NCI-H2196 treated with DMSO at 0.1 percent for 48 hours (cell line): Measurements from ENCODE around the gene NMNAT2.

Source experiments
- DNase-seq: peaks from one replicate; lab custom pipeline; 2025; ENCODE audit not compliant: unreplicated experiment; lab: John Stamatoyannopoulos, UW

Gene NMNAT2

DNA sequence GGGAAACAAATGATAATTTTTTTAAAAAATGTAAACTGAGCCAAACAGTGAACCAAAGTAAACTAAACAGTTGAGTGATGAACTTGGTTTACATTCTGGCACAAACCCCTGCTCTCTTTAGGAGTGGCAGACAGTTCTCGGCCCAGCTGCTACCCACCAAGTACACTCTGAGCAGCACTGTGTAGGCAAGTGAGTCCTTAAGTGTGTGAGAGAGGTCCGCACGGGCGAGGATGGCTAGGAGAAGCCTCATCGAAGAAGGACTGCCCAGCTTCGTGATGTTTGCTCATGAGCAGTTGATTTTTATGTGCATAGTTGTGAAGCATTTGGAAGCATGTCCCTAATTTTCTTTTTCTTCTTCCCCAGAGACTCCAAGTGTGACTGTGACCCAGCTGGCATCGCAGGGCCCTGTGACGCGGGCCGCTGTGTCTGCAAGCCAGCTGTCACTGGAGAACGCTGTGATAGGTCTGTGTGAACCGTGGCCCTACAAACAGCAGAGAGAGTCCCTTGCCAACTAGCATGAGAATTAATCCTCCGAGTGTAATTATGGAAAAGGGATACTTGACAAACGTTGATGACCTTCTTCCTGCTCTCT, 200.1 kb downstream of the NMNAT2 start:
- no peak for DNase-seq

- DNase-seq = no peak
Observed at GRCh38 chr1:183215936-183216335, 202.2 kb downstream of the NMNAT2 start.

DNA sequence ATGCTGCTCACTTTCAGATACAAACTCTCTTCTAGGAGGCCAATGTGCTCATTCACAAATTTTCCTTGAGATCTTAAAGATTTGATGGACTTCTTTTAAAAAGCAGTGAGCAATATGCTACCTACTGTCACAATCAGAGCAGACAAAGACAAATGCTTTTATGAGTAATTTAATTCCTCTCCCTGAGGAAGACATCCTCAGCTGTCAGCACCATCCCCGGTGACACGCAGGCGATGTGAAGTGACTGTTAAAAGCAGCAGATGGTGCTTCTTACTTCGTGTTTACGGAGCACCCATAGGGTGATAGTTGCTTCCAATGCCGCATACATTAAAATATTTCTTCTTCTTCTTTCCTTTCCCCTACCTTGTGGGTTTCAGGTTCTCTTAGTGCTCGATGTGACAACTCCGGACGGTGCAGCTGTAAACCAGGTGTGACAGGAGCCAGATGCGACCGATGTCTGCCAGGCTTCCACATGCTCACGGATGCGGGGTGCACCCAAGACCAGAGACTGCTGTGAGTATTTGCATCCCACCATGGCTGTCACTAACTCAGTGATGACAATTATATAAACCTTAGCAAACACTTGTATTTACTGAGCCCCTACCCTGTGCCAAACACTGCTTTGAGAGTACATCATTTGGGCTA, 203.0 kb downstream of the NMNAT2 start:
- no peak for DNase-seq

GRCh38 chr1:183214021-183214970, 203.9 kb downstream of the NMNAT2 start:
- DNase-seq = no peak

GRCh38 chr1:183212870-183213269, 205.3 kb downstream of the NMNAT2 start:
- no peak for DNase-seq

- no peak for DNase-seq
Observed at GRCh38 chr1:183210681-183211080, 207.5 kb downstream of the NMNAT2 start.

GRCh38 chr1:183209533-183210158, 208.5 kb downstream of the NMNAT2 start:
- DNase-seq = peak; percentile 16

- DNase-seq = no peak
Observed at GRCh38 chr1:183206538-183207122, 211.6 kb downstream of the NMNAT2 start.

GRCh38 chr1:183205196-183205781, 212.9 kb downstream of the NMNAT2 start:
- DNase-seq = no peak

- no peak for DNase-seq
Observed at GRCh38 chr1:183203094-183203493, 215.1 kb downstream of the NMNAT2 start.

GRCh38 chr1:183200451-183200850, 217.7 kb downstream of the NMNAT2 start:
- DNase-seq = no peak

- no peak for DNase-seq
Observed at GRCh38 chr1:183199304-183199703, 218.9 kb downstream of the NMNAT2 start.

GRCh38 chr1:183198463-183198862, 219.7 kb downstream of the NMNAT2 start:
- DNase-seq = no peak
